NB4 (cell line): ENCODE measurements around the gene PCYT2.

ENCODE experiments used
- DNase-seq: peaks from one replicate; pipeline ENCODE4 v3.0.0; 2010; ENCODE audit warnings: low read depth
- H3K4me3 ChIP-seq: one replicate; pipeline ENCODE4 v1.5.1; 2011; ENCODE audit warnings: mild to moderate bottlenecking, low read depth, low read length, moderate library complexity
- MYC ChIP-seq: IDR thresholded peaks from 2 replicates; pipeline ENCODE4 v1.6.1; 2011; ENCODE audit warnings: low read depth, low read length
- POLR2A ChIP-seq: IDR thresholded peaks from 2 replicates; pipeline ENCODE4 v1.6.1; 2011; ENCODE audit warnings: mild to moderate bottlenecking; ENCODE audit not compliant: insufficient read length; ENCODE audit errors: extremely low read depth
- TF ChIP-seq, protein P1 (sequence below): IDR thresholded peaks from one replicate; pipeline ENCODE4 v1.5.1; 2012; ENCODE audit warnings: low read depth, low read length
- TF ChIP-seq, protein P2 (sequence below): IDR thresholded peaks from 2 replicates; pipeline ENCODE4 v1.6.1; 2011; ENCODE audit warnings: low read depth, low read length

Gene PCYT2

DNA sequence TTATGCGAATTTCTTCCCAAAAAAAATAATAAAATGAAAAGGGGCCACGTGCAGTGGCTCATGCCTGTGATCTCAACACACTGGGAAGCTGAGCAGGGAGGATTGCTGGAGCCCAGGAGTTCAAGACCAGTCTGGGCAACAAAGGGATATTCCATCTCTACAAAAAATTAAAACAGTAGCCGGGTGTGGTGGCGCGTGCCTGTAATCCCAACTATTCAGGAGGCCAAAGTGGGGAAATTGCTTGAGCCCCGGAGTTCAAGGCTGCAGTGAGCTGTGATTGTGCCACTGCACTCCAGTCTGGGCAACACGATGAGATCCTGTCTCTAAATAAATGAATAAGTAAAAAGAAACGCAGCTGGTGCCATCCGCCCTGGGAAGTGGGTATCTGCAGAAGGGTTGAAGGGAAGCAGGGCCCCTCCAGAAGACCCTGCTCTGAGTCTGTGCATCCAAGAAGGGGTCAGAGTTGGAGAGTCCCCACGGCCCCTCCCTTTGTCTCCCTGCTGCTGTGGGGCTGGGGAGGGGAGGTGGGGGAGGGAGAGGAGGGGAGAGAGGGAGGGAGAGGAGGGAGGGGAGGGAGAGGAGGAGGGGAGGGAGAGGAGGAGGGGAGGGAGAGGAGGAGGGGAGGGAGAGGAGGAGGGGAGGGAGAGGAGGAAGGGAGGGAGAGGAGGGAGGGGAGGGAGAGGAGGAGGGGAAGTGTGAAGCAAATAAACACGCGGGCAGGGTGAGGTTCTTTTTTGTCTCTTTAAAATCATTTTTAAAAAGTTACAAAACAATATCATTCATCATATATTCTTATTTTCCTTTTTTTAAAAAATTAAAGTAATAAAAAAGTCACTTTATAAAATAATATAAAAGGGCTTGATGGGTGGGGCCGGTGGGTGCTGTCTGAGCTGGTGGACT is 40.8 kb upstream of the PCYT2 start:
- DNase-seq: no peak
- H3K4me3 ChIP-seq: no peak overlapping the region
- TF ChIP-seq, protein P1, sequence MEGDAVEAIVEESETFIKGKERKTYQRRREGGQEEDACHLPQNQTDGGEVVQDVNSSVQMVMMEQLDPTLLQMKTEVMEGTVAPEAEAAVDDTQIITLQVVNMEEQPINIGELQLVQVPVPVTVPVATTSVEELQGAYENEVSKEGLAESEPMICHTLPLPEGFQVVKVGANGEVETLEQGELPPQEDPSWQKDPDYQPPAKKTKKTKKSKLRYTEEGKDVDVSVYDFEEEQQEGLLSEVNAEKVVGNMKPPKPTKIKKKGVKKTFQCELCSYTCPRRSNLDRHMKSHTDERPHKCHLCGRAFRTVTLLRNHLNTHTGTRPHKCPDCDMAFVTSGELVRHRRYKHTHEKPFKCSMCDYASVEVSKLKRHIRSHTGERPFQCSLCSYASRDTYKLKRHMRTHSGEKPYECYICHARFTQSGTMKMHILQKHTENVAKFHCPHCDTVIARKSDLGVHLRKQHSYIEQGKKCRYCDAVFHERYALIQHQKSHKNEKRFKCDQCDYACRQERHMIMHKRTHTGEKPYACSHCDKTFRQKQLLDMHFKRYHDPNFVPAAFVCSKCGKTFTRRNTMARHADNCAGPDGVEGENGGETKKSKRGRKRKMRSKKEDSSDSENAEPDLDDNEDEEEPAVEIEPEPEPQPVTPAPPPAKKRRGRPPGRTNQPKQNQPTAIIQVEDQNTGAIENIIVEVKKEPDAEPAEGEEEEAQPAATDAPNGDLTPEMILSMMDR: no peak
- TF ChIP-seq, protein P2, sequence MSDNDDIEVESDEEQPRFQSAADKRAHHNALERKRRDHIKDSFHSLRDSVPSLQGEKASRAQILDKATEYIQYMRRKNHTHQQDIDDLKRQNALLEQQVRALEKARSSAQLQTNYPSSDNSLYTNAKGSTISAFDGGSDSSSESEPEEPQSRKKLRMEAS: no peak
- TF ChIP-seq POLR2A (no peak), MYC (no peak)

DNA sequence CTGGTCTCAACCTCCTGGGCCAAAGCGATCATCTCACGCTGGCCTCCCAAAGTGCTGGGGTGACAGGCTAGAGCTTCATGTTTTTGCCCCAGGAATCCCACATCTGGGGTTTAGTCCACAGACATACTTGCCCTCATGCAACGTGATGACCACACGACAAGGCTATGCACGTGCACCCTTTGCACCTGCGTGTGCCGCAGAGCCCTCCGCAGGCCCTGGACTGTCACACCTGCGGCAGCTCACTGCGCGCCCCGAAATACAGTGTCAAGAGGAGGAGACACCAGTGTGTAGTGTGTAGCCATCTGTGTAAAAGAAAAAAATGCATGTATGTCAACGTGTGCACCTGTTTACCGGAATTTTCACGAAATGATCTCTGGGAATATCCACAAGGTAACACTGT is 39.3 kb upstream of the PCYT2 start:
- no peak for DNase-seq
- no peak overlapping the region for H3K4me3 ChIP-seq
- TF ChIP-seq, protein P1: no peak
- TF ChIP-seq, protein P2: no peak

DNA sequence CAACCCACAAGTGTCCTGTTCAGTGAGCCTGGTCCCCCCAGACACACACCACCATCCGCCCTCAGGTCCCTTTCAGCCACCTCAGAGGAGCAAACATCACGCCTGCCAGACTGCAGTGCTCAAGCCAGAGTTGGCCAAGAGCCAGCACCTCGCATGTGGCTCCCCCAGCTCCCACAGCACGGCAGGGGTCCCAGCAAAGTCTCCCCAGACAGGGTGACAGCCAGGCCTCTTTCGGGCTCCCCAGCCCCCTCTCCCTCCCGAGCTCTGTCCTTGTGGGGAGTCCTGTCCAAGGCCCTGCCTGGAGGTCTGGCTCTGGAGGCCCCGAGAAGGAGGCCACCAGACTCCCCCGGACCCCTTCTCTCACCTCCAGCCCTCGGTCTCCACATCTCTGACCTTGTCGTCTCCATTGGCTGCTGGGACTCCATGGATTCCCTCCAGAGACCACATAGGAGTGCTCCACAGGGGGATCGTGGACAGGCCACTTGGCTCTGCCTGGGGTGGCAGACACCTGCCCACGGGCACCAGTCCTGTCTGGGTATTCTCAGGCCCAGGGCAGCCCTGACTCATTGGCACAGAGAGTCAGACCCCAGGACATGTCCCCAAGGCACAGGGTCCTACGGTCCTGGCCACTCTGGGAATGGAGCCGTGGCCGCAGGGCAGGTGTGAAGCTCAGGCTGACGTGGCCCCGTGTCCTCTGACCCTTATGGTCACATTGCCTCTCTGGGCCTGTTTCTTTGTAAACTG is 37.6 kb upstream of the PCYT2 start:
- TF ChIP-seq, protein P2: no peak
- TF ChIP-seq, protein P1: no peak
- no peak for TF ChIP-seq POLR2A
- no peak for TF ChIP-seq MYC
- DNase-seq: no peak
- H3K4me3 ChIP-seq: no peak overlapping the region

DNA sequence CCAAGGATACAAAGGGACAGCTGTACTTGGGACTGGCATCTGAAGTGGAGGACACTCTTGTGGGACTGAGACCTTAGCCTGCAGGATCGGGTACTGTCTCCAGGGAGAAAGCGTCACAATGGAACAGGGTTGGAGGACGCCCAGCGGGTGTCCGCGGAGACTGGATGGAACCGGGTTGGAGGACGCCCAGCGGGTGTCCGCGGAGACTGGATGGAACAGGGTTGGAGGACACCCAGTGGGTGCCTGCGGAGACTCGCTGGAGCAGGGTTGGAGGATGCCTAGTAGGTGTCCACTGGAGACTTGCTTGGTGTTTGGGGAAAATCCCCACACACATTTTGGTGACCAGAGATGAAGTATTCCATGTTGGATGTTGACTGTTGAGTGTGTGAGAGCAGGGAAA is 36.0 kb upstream of the PCYT2 start, which contains the start of gene MYADML2:
TSS of gene MYADML2 (minus strand) at position 45 of the 400 bp plus-strand sequence. CDS start 5,492 bp downstream, outside the sequence.
- DNase-seq: no peak
- TF ChIP-seq, protein P1: no peak
- no peak for TF ChIP-seq POLR2A
- TF ChIP-seq, protein P2: no peak
- no peak for TF ChIP-seq MYC
- H3K4me3 ChIP-seq: no peak within 1 kb of the TSS

DNA sequence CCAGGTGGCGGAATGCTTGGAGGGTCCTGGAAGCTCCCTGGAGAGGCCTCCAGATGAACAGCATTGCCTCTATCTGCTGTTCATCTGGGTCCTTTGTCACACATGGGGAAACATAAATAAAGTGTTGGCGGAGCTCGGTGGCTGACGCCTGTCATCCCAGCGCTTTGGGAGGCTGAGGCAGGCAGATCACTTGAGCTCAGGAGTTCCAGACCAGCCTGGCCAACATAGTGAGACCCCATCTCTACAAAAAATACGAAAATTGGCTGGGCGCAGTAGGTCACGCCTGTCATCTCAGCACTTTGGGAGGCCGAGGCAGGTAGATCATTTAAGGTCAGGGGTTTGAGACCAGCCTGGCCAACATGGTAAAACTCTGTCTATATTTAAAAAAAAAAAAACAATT is 33.7 kb upstream of the PCYT2 start:
- TF ChIP-seq, protein P1: no peak
- TF ChIP-seq POLR2A: no peak
- TF ChIP-seq, protein P2: no peak
- no peak overlapping the region for H3K4me3 ChIP-seq
- DNase-seq: no peak
